ENCODE measurements around the gene C16orf96.

DNA sequence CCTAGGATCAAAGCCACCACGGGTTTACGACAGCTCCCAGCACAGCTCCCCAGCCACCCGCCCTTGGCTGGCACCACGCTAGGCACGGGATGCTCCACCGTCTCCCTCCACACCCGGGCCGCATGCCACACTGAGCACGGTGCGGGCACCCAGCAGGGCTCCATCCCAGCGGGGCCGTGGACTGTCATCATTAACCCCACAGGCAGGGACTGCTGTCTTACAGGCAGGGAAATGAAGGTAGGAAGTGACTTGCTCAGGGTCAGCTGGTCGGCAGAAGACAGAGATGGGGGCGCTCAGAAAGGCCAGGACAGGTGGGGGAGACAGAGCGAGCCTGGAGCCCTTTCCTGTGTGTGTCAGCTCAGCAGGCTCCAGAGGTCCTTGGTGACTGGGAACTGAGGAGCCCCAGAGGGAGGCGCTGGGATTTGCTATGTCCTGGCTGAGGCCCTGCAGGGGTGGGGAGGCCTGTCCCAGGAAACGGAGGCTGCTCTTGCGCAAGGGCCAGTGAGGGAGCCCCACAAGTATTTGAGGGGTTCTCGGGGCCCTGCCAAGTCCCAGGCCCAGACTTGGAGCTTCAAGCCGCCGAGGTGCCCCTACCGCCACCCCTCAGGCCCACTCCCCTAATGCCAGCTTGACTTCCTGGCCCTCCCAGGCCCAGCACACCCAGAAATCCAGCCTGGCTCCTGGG, 55.3 kb downstream of the C16orf96 start:
- TF ChIP-seq, protein P1, sequence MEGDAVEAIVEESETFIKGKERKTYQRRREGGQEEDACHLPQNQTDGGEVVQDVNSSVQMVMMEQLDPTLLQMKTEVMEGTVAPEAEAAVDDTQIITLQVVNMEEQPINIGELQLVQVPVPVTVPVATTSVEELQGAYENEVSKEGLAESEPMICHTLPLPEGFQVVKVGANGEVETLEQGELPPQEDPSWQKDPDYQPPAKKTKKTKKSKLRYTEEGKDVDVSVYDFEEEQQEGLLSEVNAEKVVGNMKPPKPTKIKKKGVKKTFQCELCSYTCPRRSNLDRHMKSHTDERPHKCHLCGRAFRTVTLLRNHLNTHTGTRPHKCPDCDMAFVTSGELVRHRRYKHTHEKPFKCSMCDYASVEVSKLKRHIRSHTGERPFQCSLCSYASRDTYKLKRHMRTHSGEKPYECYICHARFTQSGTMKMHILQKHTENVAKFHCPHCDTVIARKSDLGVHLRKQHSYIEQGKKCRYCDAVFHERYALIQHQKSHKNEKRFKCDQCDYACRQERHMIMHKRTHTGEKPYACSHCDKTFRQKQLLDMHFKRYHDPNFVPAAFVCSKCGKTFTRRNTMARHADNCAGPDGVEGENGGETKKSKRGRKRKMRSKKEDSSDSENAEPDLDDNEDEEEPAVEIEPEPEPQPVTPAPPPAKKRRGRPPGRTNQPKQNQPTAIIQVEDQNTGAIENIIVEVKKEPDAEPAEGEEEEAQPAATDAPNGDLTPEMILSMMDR (IDR thresholded peaks at IDR 0.05), result no peak
- TF ChIP-seq POLR2A (IDR thresholded peaks at IDR 0.05), result no peak
